Measurements from ENCODE around the gene PPIG. TPM values are rescaled to one million over a fixed set of nuclear protein-coding genes. Genes with fewer than 3 reads are reported as not detected.

The PPIG gene
- total RNA-seq, 1 experiment from 2014 or later, result 23.4 TPM

DNA sequence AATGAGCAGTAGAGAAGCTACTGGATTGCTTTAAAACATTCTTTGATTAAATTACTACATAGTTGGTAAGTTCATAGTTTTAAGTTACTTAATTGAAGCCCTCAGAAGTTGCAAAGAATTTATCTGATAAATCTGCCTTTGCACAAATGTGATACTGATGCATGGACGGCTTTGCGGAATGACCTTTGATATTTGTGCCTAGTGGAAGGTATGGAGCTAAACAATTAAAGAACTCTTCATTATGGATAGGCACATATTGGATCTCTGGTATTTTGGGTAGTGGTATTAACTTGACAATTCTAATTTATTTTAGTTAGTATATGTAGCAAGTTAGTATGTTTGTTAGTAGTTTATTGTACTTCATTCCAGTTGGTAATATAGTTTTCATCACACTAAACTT lies 56.0 kb downstream of the PPIG start:
- no peak overlapping the region for H3K4me3 ChIP-seq
- H3K9me3 ChIP-seq, result no peaks in the 10 kb centered on the region
- no peaks in the 10 kb centered on the region for H3K27me3 ChIP-seq
- no peak for DNase-seq
- peaks cover 33% of the 10 kb centered on the region for H3K36me3 ChIP-seq

GRCh38 chr2:169641464-169641863 lies 57.3 kb downstream of the PPIG start:
- Histone ChIP-seq H3K4me3 (no peak overlapping the region), H3K9me3 (no peaks in the 10 kb centered on the region), H3K36me3 (peaks cover 21% of the 10 kb centered on the region), H3K27me3 (no peaks in the 10 kb centered on the region)
- DNase-seq, result no peak

GRCh38 chr2:169644173-169644572 lies 60.0 kb downstream of the PPIG start:
- H3K27me3 ChIP-seq, result no peaks in the 10 kb centered on the region
- H3K9me3 ChIP-seq, result no peaks in the 10 kb centered on the region
- DNase-seq, result no peak
- no peaks in the 10 kb centered on the region for H3K36me3 ChIP-seq
- H3K4me3 ChIP-seq, result no peak overlapping the region

GRCh38 chr2:169647496-169647895 lies 63.3 kb downstream of the PPIG start:
- Histone ChIP-seq H3K27me3 (no peaks in the 10 kb centered on the region), H3K9me3 (no peaks in the 10 kb centered on the region), H3K36me3 (no peaks in the 10 kb centered on the region), H3K4me3 (no peak overlapping the region)
- no peak for DNase-seq

DNA sequence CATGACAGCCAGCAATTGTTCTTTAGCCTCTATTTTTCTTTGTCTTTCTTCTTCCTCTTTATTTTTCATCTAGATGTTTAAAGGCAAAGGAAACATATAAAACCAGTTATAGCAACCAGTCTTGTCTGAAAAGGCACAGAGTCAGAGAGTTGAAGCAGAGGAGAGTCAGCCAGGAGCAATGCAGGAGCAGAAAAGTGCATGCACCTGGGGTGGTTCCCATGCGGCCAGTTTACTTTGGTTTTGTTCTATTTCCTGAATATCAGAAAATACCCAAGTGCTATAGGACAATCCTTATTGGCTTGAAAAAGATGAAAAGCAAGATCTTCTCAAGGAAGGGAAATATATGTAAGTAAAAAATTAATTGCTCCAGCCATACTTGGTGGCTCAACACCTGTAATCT lies 65.1 kb downstream of the PPIG start:
- H3K27me3 ChIP-seq, result no peaks in the 10 kb centered on the region
- H3K9me3 ChIP-seq, result no peaks in the 10 kb centered on the region
- H3K36me3 ChIP-seq, result no peaks in the 10 kb centered on the region
- DNase-seq, result no peak
- no peak overlapping the region for H3K4me3 ChIP-seq

DNA sequence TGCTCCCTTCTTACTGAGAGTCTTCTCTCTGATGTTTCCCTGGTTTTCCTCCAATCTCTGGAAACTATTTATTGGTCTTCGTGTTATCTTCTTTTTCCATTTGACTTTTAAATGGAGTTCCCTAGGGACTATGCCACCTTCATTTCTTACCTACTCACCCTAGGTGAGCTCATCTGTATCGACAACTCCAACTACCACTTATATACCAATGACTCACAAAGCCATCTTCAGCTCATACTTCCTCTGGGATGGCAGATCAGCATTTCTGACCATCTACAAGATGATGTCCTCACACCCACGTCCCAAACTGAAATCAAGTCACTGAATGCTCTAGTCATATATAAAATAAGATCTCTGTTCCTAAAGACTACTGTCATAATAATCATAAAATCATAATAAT lies 69.5 kb downstream of the PPIG start:
- Histone ChIP-seq H3K36me3 (no peaks in the 10 kb centered on the region), H3K4me3 (no peak overlapping the region), H3K27me3 (peaks cover 9% of the 10 kb centered on the region), H3K9me3 (no peaks in the 10 kb centered on the region)
- DNase-seq, result no peak

DNA sequence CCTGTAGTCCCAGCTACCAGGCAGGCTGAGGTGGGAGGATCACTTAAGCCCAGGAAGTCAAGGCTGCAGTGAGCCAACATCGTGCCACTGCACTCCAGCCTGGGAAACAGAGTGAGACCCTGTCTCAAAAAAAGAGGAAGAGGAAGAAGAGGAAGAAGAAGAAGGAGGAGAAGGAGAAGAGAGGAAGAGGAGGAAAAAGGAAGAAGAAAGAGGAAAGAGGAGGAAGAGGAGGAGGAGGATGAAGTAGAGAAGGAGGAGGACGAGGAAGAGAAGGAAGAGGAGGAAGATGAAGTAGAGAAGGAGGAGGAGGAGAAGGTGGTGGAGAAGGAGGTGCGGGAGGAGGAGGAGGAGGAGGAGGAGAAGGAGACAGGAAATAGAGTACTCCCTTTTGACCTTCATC lies 72.0 kb downstream of the PPIG start:
- Histone ChIP-seq H3K4me3 (no peak overlapping the region), H3K27me3 (peaks cover 11% of the 10 kb centered on the region), H3K36me3 (no peaks in the 10 kb centered on the region), H3K9me3 (no peaks in the 10 kb centered on the region)
- no peak for DNase-seq

DNA sequence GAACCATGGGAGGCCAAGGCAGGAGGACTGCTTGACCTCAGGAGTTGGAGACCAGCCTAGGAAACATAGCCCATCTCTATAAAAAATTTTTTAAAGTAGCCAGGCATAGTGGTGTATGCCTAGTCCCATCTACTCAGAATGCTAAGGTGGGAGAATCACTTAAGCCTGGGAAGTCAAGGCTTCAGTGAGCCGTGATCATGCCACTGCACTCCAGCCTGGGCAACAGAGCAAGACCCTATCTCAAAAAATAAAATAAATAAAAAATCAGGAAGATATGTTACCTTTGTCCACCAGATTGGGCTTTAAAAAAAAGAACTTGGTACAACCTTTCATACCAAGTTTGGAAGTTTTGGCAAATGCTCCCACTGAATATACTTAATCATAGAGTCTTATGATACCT lies 74.7 kb downstream of the PPIG start:
- H3K9me3 ChIP-seq, result no peaks in the 10 kb centered on the region
- H3K27me3 ChIP-seq, result peaks cover 11% of the 10 kb centered on the region
- no peak overlapping the region for H3K4me3 ChIP-seq
- no peaks in the 10 kb centered on the region for H3K36me3 ChIP-seq
- no peak for DNase-seq

GRCh38 chr2:169659320-169659719 lies 75.2 kb downstream of the PPIG start:
- no peaks in the 10 kb centered on the region for H3K9me3 ChIP-seq

DNA sequence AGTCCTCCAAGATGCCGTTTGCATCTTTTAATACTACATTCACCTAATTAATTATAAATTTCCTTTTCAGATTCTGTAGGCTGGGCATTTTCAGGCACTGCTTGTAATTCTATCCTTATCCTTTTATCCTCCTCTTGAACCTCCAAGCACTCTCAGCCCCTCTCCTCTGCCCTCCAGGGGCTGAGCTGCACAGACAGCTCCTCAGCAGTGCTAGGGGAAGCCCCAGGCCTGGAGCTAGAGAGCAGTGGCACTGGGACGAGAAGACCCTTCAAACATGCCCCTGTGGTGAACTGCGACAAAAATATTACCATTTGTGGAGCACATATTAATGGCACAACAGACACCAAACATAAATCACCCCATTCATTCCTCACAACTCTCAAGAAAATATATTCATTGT lies 77.1 kb downstream of the PPIG start:
- H3K36me3 ChIP-seq, result no peaks in the 10 kb centered on the region
- no peak overlapping the region for H3K4me3 ChIP-seq
- DNase-seq, result no peak
- peaks cover 2% of the 10 kb centered on the region; the same call in 1 of the 2 replicates for H3K27me3 ChIP-seq
- no peaks in the 10 kb centered on the region for H3K9me3 ChIP-seq

More at GRCh38 chr2:169659320-169659719, 75.2 kb downstream of the PPIG start:
- DNase-seq, result no peak
- H3K4me3 ChIP-seq, result no peak overlapping the region
- no peaks in the 10 kb centered on the region for H3K36me3 ChIP-seq
- peaks cover 11% of the 10 kb centered on the region for H3K27me3 ChIP-seq

DNA sequence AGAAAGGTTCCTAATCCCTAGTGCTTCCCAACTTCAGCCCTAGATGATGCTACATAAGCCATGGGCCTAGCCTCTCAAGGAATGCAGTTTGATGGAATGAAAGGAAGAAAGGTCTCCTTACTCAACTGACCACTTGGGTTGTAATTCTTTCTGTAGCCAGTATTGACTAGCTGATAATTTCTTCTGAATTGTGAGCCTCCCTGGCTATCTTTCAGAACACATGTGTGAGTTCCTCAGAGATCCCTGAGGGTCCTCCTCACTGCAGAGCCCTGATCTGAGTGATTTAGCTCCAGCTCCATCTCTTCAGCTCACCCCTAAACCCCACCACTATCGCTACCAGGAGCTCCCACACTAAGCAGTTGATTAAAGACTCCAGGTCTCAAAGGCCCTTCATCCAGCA lies 78.6 kb downstream of the PPIG start:
- no peak for DNase-seq
- no peak overlapping the region for H3K4me3 ChIP-seq
- peaks cover 2% of the 10 kb centered on the region; the same call in 1 of the 2 replicates for H3K27me3 ChIP-seq
- no peaks in the 10 kb centered on the region for H3K9me3 ChIP-seq
- no peaks in the 10 kb centered on the region for H3K36me3 ChIP-seq

- no peaks in the 10 kb centered on the region for H3K9me3 ChIP-seq
- H3K36me3 ChIP-seq, result no peaks in the 10 kb centered on the region
- no peak for DNase-seq
- H3K27me3 ChIP-seq, result peaks cover 2% of the 10 kb centered on the region; the same call in 1 of the 2 replicates
- no peak overlapping the region for H3K4me3 ChIP-seq
These were observed 79.1 kb downstream of the PPIG start for GRCh38 chr2:169663247-169663646.

- H3K4me3 ChIP-seq, result no peak overlapping the region
- H3K9me3 ChIP-seq, result no peaks in the 10 kb centered on the region
- no peaks in the 10 kb centered on the region for H3K36me3 ChIP-seq
- H3K27me3 ChIP-seq, result peaks cover under 1% of the 10 kb centered on the region; the same call in 1 of the 2 replicates
- no peak for DNase-seq
These were observed 80.4 kb downstream of the PPIG start for GRCh38 chr2:169664600-169664977.

DNA sequence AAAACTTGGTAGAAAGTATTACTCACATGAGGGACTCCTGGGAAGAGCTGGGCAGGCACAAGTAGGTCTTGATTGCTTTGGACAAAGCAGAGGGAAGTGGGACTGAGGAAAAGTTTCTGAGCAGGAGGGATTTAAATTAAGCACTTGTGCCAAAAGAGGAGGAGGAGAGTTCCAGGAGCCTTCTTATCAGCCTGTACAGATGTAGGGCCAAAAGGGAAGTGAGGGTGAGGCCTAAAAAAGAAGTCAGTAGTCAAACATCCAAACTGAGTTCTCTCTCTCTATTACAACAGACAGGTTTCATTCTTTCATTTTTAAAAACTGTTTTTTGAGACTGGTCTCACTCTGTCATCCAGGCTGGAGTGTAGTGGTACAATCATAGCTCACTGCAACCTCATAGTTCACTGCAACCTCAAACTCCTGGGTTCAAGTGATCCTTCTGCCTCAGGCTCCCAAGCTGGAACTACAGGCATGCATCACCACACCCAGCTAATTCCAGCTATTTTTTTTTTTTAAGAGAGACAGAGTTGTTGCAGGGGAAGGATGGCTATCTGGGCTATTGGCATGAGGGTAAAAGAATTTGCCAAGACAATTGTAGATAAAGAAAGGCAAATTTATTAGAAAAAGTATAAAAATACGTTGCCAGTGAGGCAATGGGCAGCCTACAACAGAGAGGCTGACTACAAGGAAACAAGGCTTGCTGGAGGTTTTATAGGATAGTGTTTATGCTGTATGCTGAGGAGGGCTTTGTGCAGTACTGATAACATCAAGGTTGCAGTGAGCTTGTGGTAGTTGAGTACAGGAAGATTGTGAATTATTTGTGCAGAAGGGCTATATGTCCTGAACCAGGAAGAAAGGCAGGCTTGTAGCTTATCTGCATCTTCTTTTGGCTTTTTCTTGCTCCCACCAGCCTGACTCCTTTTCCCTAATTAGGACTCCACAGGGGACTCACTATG lies 81.1 kb downstream of the PPIG start:
- Histone ChIP-seq H3K36me3 (no peaks in the 10 kb centered on the region), H3K4me3 (no peak overlapping the region), H3K27me3 (no peaks in the 10 kb centered on the region; the same call in 1 of the 2 replicates), H3K9me3 (no peaks in the 10 kb centered on the region)
- DNase-seq, result no peak

GRCh38 chr2:169667583-169667982 lies 83.4 kb downstream of the PPIG start:
- Histone ChIP-seq H3K27me3 (no peaks in the 10 kb centered on the region; the same call in 1 of the 2 replicates), H3K36me3 (no peaks in the 10 kb centered on the region), H3K9me3 (no peaks in the 10 kb centered on the region), H3K4me3 (no peak overlapping the region)
- DNase-seq, result no peak

GRCh38 chr2:169670215-169670651 lies 86.1 kb downstream of the PPIG start:
- no peaks in the 10 kb centered on the region for H3K36me3 ChIP-seq
- no peak overlapping the region for H3K4me3 ChIP-seq
- no peaks in the 10 kb centered on the region for H3K9me3 ChIP-seq
- peak; percentile 9 for DNase-seq
- no peaks in the 10 kb centered on the region for H3K27me3 ChIP-seq

DNA sequence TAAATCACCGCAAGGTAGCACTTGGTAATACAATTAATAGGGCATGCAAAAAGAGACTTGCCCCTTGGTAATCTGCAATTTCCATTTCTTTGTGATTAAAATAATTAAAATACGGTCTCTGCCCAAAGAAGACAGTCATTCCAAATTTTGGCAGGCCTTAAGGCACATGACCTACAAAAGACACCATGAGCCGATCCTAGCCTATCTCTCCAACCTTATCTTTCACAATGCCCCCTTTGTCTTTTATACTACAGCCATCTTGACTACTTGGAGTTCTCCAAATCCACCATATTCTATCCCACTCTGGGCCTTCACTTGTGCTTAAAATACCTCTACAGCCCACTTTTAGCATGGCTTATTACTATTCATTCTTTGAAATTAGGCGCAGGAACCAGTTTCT lies 86.8 kb downstream of the PPIG start:
- no peaks in the 10 kb centered on the region for H3K9me3 ChIP-seq
- H3K4me3 ChIP-seq, result no peak overlapping the region
- no peaks in the 10 kb centered on the region for H3K36me3 ChIP-seq
- DNase-seq, result no peak
- H3K27me3 ChIP-seq, result no peaks in the 10 kb centered on the region

- H3K27me3 ChIP-seq, result no peaks in the 10 kb centered on the region
- H3K4me3 ChIP-seq, result no peak overlapping the region
- no peaks in the 10 kb centered on the region for H3K9me3 ChIP-seq
- no peak for DNase-seq
- H3K36me3 ChIP-seq, result no peaks in the 10 kb centered on the region
These were observed 88.3 kb downstream of the PPIG start for GRCh38 chr2:169672406-169672805.
